Stimulated activated naive CD4-positive, alpha-beta T cell (primary cell): ENCODE results near the gene BCKDHA.
"Not testable (repeated sequence)": the region's sequence is repeated elsewhere in the genome, so short reads cannot be mapped to it uniquely, and the experiment has no call there.

Experiments used
- DNase-seq, 6 experiments: peaks; one replicate each; lab custom pipeline; 2025; lab: John Stamatoyannopoulos, UW

BCKDHA gene

DNA sequence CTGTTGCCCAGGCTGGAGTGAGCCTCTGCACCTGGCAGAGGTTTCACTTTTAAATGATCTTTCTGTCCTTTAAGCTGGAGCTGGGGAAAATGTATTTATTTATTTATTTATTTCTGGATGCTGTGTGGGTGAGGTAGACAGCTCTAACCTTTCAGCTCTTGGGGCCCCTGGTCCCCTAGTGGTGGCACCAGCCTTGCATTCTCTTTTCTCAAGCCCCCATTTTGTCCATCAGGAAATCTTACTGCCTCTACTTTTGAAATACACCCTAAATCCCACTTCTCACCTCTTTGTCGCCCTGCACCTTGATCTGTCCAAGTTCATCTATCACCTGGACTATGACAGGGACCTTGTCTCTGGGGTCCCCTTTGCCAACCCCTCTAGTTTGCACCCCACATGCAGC, 31.5 kb upstream of the BCKDHA start:
- no peak for DNase-seq

DNA sequence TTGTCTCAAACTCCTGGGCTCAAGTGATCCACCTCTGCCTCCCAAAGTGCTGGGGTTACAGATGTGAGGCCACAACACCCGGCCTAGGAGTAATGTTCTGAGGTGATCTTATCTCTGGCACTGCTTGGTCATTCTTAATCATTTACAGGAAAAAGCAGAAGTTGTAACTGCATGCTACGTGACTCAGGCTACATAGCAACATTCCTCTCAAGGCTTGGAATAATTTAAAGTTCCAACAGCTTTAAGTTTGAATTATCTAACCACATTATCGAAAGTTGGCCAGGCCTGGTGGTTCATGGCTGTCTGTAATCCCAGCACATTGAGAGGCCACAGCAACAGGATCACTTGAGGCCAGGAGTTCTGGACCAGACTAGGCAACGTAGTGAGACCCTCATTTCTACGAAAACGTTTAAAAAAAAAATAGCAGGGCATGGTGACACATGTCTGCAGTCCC, 29.7 kb upstream of the BCKDHA start:
- DNase-seq = no peak

DNA sequence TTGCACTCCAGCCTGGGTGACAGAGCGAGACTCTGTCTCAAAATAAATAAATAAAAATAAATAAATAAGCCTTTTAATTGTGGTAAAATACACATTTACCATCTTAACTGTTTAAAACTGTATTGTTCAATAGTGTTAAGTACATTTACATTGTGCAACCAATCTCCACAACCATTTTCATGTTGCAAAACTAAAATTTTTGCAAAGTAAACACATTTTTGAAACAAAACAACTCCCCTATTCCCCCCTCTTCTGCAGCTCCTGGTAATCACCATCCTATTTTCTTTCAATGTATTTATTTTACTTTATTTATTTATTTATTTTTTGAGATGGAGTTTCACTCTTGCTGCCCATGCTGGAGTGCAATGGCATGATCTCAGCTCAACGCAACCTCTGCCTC, 27.8 kb upstream of the BCKDHA start:
- DNase-seq = no peak

DNA sequence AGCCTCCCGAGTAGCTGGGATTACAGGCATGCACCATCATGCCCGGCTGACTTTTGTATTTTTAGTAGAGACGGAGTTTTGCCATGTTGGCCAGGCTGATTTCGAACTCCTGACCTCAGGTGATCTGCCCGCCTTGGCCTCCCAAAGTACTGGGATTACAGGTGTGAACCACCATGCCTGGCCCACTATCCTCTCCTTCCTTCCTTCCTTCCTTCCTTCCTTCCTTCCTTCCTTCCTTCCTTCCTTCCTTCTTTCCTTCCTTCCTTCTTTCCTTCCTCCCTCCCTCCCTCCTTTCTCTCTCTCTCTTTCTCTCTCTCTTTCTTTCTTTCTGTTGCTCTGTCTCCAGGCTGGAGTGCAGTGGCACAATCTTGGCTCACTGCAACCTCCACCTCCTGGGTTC, 26.5 kb upstream of the BCKDHA start:
- not testable (repeated sequence) for DNase-seq

DNA sequence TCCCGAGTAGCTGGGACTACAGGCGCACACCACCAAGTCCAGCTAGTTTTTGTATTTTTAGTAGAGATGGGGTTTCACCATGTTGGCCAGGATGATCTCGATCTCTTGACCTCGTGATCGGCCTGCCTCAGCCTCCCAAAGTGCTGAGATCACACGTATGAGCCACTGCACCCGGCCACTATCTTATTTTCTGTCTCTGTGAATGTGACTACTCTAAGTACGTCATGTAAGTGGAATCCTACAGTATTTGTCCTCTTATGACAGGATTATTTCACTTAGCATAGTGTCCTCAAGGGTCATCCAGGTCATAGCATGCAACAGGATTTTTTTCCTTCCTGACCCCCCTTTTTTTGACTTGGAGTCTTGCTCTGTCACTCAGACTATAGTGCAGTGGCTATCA, 26.1 kb upstream of the BCKDHA start:
- no peak for DNase-seq

DNA sequence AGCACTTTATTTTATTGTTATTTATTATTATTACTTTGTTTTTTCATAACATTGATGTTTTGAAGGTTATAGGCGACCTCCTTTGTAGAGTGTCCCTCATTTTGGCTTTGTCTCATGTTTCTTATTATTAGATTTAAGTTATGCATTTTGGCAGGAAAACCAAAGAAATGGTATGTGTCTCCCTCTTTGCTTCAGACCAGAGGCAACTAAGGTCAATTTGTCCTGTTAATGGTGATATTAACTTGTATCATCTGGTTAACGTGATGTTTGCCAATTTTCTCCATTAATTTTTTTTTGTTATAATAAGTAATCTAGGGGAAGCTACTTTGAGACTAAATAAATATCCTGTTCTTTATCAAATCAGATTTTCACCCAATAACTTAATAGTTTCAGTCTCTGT, 25.1 kb upstream of the BCKDHA start:
- DNase-seq = no peak

DNA sequence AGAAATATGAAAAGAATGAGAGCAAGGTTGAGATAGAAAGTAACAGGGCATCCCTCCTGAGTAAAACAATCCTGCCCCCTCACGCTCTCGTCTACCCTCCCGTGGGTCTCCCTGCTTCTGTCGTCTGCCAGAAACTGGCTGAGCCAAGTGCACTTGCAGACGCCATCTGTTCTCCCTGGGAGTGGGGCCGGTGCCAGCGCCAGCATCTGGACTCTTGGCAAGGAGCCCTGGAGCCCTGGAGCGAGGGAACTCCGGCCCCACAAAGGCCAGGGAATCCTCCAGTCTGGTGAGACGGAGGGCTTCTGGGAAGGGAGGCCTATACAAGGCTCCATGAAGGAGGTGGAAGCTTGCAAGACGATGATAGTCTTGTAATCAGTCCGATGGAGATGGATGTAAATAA, 23.6 kb upstream of the BCKDHA start:
- DNase-seq = no peak

DNA sequence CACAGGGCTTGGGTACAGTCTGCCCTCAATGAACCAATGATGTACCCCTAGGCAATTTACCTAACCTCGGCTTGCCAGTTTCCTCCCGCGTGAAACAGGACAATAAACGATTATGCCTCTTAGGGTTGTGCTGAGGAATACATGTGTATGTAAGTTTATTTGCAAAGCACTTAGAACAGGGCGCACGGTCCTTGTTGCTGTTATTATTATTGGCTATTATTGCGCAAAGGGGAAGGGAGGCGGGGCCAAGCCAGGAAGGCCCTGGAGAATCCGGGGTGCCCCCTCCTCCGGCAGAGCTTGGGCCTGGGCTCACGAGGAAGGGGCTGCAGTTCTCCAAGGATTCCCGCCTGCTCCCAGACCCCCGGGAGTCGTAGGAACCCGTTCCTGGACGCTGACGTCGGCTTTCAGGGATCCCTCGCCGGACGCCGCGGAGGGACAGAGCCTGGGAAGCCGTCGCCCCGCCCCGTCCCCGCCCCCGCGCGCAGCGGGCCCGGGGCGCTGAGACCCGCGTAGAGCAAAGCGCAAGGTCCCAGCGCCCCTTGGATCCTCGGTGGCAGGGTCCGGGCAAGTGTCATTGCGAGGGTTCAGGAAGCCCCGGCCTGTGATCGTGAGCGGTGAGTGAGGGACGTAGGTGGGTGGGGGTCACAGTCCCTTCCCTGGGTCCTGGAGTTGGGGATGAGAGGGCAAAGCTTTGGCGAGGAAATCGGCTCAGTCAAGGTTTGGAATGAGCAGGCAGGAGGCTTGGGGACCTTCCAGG, 21.2 kb upstream of the BCKDHA start, which contains the start of gene TMEM91:
TSS of gene TMEM91 (plus strand) at position 293 of the 757 bp plus-strand sequence. CDS start 1,777 bp downstream, outside the sequence.
- peak in 2 of 6 experiments; percentile 16 to 17 for DNase-seq

DNA sequence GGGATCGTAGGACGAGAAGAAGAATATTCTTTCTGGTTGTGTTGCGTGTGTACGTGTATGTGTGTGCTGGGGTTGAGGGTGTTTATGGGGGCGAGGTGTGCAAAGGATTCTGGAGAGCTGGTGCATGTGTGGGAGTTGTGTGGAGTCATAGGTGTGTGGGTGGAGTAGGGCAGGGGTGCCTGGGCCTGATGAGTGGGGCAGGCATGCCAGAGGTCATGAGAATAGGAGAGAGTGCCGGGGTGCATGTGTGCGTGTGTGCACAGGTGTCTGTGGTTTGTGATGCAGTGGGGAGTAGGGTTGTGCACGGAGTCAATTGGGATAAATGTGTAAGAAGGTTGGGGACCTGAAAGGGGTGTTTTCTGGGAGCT, 20.6 kb upstream of the BCKDHA start:
- no peak for DNase-seq

DNA sequence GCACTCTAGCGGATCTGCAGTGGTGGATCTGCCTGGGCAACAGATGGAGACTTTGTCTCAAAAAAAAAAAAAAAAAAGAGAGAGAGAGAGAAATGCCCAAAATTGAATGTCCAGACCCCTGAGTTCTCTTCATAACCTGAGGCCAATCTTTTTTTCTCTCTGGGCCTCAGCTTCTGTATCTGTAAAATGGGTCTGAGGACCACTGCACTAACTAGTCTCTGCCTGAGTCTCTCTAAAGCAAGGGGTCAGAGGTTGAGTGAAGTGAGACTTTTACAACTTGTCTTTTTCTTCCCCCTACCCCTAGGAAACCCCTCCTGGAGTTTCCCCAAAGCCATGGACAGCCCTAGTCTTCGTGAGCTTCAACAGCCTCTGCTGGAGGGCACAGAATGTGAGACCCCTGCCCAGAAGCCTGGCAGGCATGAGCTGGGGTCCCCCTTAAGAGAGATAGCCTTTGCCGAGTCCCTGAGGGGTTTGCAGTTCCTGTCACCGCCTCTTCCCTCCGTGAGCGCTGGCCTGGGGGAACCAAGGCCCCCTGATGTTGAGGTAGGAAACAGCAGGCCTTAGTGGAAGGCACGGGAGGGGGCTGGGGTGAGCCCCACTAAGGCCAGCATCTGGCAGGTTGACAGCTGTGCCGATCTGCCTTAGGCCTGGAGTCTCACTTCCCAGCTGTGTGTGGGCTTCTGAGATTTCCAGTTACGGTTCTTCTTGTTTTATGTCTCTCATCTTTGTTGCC, 19.5 kb upstream of the BCKDHA start:
- DNase-seq = peak in 1 of 6 experiments; percentile 17

DNA sequence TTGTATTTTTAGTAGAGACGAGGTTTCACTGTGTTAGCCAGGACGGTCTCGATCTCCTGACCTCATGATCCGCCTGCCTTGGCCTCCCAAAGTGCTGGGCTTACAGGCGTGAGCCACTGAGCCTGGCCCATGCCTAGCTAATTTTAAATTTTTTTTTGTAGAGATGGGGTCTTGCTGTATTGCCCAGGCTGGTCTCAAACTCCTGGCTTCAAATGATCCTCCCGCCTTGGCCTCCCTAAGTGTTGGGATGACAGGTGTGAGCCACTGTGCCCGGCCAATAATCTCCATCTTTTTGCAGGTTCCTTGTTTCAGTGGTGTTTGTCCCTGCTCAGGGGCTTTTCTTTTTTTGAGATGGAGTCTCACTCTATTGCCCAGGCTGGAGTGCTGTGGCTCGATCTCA, 16.1 kb upstream of the BCKDHA start:
- DNase-seq = not testable (repeated sequence)

DNA sequence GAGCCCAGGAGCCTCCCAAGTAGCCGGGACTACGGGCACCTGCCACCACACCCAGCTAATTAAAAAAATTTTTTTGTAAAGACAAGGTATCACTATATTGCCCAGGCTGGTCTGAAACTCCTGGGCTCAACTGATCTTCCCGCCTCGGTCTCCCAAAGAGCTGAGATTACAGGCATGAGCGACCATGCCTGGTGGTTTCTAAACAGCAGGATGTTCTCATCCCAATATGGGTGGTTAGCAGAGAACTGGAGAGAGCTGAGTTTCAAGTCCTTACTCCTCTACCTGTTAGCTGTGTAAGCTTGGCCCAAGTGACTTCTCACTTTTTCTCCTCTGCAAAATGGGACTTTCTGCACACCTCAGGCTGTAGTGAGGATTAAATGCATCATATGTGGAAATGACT, 13.3 kb upstream of the BCKDHA start:
- DNase-seq = no peak

DNA sequence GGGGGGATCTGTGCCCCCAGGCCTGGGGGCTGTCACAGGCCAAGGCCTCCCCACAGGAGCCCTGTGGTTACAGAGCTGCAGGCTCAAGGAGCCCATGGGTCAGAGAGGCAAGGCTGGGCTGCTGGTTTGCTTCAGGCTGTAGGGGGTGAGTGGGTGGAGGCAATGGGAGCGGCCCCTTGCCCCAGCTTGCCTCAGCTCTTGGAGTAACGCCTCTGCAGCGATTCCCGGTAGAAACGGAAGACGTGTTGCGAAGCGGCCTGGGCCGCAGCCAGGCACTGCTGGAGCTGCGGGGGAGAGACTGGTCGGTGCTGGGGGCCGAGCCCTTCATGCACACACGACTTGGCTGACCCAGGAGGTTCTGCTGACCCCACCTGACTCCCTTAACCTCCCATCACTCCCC, 11.2 kb upstream of the BCKDHA start:
- no peak for DNase-seq

DNA sequence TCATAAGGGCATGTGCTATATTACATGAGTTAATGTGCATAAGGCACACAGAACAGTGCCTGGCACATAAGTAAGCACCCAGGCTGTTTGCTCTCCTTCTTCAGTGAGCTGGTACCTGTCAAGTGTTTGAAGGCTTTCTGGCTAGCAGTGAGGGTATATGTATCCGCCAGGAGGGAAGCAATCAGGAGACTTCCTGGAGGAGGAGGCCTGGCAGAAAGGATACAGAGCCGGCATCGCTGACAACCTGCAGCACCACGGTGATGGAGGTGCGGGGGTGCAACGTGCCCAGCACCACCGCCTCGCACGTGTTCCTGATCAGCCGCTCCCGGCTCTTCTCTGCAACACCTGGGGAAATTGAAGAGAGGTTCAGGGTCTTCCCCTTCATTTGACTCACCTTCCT, 6.0 kb upstream of the BCKDHA start:
- DNase-seq = no peak

DNA sequence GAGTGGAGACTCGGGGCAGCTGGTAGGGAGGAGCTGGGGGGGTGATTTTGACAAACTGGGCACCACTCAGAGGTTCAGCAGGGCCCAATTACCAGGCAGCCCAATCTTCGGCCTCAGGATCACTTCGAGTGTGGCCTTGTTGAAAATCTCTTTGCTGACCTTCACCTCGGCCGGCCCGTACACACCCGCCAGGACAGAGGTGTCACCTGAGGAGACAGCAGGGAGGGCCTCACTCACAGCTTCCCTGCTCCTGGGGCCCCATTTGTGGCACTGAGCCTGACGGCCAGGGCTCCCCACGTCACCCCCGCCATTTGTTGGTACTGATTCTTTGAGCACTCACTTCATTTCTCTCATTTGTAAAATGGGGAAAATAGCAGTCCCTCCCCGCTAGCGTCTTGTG, 4.8 kb upstream of the BCKDHA start:
- no peak for DNase-seq

DNA sequence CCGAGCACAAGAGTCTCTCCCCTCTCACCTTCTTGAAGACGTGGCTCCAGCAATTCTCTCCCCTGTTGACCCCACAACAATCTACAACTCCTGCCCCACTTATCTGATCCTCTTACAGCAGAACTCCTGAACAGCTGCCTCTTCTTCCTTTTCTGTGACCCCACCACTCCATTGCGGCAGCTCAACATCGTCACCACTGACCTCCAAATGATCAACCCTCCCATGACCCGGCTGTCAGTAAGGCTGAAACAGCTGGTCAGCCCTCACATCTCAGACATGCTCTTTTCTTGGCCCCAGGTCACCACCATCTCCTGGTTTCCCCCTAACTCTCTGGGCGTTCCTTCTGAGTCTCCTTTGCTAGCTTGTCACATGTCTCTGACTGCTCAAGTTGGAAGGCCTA, 2.3 kb upstream of the BCKDHA start:
- no peak for DNase-seq

DNA sequence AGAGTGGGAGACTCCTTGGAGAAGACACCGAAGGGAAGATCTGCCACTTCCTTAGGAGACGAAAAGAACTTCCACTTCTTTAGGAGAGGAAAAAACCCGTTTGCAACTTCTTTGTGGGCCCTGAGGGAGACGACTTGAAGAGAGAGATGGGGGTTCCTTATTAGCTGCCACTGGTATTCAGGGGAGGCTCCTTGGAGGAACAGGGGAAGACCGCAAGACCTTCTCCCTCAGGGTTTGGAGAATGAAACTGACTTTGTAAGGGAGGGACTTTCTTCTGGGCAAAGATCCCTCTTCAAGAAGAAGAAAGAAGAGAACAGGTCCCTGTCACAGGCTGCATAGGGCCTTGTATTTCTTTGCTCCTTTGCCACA, 416 bp downstream of the BCKDHA start:
- no peak for DNase-seq

DNA sequence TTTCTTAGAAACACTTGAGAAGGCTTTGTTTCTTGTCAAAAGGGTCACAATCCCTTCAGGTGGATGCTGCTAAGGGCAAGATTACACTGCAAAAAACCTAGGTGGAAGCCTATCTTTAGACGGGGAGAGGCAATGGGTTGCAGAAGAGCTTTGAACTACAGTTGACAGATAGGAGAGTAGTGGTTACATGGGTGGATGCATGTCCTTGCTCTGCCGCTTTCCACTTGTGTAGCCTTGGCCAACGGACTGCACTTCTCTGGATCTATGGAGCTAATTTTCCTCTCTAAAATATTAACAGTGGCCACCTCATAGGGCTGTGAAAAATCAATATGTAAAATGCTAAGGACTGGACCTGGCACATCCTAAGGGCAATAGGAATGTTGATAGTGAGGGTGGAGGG, 980 bp downstream of the BCKDHA start:
- DNase-seq = no peak

DNA sequence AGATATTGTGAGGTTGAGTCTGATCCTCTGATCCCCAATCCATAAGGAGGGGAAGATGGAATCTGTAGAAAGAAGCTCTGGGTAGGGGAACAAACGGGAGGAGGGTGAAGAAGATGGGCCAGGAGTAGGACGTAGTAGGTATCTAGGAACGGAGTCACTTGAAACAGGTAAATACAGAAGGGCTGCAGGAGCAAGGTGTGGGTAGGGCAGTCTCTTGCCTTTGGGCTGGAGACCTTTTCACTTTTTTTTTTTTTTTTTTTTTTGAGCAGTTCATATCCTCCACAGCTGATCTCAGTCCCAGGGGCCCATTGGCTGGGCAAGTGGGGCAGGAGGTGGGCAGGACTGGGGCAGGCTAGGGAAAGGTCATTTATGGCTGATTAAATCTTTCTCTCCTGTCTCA, 1.5 kb downstream of the BCKDHA start:
- DNase-seq = no peak

DNA sequence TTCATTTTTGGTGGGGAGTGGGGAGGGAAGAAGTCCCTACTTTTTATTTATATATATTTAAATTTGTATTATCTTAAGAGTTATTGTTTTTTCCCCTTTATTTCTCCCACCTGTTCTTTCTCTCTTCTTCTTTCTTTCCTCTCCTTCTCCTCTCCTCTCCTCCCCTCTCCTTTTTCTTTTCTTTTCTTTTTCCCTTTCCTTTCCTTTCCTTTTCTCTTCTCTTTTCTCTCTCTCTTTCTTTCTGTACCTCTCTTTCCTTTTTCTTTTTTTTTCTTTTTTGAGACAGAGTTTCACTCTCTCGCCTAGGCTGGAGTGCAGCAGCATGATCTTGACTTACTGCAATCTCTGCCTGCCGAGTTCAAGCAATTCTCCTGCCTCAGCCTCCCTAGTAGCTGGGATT, 1.9 kb downstream of the BCKDHA start:
- no peak for DNase-seq

DNA sequence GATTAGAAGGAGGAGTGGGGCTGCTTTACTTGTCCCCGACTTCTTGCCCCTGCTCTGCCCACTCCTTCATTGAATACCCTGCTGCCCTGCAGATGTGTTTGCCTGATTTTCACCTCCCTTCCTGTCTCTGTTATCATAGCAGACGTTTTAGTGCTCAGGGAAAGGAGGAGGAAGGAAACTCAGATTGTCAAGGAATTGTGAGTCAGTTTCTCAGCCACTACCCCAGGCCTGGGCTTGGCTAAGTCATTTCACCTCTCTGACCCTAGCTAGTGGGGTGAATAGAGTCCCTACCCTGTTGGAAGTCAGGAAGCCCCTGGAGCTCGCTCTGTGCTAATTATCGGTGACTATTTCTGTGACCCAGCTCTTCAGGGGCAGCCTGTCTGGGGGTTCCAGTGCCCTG, 3.9 kb downstream of the BCKDHA start:
- no peak for DNase-seq

DNA sequence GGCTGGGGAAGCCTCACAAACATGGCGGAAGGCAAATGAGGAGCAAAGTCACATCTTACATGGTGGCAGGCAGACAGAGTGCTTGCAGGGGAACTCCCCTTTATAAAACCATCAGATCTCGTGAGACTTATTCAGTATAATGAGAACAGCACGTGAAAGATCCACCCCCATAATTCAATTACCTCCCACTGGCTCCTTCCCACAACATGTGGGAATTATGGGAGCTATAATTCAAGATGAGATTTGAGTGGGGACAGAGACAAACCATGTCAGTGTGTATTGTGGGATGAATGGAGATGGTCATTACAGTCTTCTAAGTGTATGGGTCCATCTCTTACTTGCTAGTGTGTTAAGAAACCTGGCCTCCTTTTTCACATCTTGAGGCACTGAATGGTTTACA, 4.4 kb downstream of the BCKDHA start:
- no peak for DNase-seq

DNA sequence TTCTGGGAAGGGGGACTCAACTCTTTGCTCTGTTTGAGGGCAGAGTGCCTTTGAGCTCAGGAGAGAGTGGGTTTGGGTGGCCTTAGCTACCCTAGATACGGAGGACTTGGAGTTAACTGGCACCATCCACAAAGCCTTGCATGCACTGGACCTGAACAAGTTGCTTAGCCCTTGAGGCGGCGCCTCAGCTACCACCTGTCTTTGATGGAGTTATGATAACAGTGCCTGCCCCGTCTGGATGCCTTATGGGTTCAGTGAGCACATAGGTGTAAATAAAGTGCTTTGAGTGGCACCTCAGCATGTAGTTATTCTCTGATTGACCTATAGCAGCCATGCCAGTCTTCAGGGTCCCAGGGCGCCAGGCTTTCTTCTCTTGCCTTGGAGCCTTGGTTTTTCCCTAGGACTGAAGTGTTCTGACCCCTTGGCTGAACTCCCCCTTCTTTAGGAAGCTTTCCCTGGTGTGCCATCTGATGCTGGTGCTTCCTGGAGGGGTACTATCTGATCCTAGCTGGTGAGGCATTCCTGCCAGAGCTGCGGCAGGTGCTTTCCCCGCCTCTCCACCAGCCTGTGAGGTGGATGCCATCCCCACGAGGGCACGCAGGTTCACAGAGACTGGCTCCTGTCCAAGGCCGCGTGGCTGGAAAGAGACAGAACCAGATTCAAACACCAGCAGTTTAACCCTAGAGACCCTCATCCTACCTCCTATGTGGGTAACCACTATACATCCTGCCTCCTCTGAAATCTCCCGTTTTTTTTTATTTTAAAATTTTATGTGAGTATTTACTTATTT, 5.8 kb downstream of the BCKDHA start:
- no peak for DNase-seq
